NCI-H82 treated with DMSO at 0.1 percent for 48 hours (cell line): ENCODE measurements around the gene CPNE1.
"Not testable (repeated sequence)": the region's sequence is repeated elsewhere in the genome, so short reads cannot be mapped to it uniquely, and the experiment has no call there.

Experiments used
- DNase-seq: peaks from one replicate; lab custom pipeline; 2025; ENCODE audit not compliant: unreplicated experiment; lab: John Stamatoyannopoulos, UW

The CPNE1 gene

DNA sequence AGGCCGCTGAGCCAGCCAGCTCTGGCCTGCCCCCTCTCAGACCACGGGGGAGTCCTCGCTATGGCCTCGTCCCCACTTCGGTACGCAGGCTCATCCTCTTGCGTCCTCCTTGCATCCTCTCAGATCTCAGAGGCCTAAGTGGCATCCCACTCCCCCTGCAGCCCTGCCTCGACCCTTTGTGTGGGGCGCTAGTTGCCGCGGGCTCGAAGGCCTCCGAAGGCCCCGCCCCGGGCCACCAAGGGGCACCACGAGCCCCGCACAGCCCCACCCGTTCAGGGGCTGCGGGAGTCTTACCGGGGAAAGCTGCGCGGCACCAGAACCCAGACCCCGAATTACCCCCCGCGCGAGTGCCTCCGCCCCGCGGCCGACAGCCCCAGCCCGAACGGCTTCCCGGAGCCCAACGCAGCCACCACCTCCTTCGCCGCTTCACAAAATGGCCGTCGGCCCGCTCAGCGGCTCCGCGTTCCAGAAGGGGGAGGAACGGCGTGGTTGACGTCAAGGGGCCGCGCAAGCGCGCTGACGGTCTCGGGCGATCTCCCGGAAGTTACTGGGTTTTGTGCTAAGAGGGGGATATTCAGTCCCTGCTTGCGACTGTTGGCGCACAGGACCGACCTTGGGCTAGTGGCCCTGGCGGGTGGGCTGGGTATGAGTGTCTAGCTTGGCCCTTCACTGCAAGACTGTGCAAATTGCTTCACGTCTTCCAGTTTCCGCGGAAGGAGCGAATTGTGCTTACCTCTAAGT lies at the start of gene CPNE1, which contains the start of gene RBM12:
Gene CPNE1 (minus strand): TSS at position 435 of the 741 bp plus-strand sequence. CDS start 31,977 bp downstream, outside the sequence.
Gene RBM12 (minus strand): TSS at position 435 of the 741 bp plus-strand sequence. CDS start 9,578 bp downstream, outside the sequence.
- peak; percentile 89 for DNase-seq

DNA sequence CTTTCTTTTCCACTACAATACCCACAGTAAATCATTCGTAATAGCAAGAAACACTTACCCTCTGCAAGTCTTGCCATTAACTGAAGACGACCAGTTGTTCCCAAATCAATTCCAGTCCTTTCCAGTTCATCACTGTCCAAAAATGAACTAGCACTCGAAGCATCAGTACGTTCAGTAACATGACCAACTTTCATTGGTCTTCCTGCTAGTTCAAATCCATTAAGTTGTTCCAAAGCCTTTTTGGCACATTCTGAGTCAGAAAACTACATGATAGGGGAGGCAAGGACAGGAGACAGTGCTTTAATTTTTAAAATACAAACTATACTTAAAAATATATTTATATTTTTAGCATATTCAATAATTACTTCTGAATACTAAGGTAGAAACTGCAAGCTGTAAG lies 49.4 kb upstream of the CPNE1 start:
- DNase-seq = no peak

DNA sequence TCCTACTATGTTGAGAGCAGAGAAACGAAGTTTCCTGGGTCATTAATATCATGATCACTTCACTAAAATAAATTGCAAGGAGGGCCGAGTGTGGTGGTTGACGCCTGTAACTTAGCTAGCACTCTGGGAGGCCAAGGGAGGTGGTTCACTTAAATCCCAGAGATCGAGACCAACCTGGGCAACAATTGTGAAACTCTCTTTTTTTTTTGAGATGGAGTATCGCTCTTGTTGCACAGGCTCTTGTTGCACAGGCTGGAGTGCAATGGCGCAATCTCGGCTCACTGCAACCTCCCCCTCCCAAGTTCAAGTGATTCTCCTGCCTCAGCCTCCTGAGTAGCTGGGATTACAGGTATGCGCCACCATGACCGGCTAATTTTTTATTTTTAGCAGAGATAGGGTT lies 48.4 kb upstream of the CPNE1 start:
- not testable (repeated sequence) for DNase-seq

DNA sequence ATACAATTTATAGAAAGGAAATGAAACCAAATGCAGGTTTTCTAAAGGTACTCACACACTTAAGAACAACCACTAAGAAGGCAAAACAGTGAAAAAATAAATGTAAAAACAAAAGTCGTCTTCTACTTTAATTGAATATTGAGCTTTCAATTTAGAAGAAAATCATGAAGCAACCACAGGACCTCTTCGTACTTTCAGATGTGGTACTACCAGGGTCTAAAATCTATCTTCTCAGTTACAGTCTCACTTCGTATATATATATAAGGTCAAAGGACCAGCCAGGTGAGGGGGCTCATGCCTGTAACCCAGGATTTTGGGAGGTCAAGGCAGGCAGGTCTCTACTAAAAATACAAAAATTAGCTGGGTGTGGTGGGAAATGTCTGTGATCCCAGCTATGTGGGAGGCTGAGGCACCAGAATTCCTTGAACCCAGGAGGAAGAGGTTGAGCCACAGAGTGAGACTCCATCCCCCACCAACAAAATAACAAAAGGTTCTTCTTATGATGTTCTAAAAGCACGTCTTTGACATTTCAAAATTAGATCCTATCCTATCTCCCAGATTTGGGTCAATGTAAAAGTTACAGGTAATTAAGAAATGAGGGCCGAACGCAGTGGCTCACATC lies 47.0 kb upstream of the CPNE1 start:
- no peak for DNase-seq

DNA sequence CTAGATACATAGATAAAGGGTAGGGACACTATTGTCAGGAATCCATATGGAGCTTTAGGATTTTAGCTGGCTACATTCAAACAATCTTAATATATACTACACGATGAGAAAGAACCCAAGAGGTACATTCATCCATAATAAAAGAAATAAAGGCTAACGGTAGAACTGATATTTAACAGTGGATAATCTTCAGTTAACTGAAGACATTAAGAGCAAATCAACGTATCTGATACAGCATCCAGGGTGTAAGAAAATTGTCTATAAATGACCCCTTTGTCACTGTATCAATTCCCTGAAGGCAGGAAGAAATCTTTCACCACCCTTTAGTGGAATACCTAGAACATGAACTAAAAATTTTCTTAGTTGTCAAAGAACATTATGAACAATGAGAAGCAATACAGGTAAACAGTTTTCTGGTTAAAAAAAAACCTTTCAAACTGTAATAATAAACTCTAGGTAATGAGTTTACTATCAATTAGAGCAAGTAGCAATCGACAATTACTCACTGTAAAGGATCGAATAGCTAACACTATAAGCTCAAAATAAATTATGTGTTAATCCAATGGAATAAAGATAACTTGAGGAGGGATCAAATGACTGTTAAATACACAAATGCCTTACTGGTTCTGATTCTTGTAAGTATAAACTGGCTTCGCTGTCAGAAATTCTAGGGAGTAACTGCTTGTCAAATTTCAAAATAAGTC lies 46.3 kb upstream of the CPNE1 start:
- no peak for DNase-seq

DNA sequence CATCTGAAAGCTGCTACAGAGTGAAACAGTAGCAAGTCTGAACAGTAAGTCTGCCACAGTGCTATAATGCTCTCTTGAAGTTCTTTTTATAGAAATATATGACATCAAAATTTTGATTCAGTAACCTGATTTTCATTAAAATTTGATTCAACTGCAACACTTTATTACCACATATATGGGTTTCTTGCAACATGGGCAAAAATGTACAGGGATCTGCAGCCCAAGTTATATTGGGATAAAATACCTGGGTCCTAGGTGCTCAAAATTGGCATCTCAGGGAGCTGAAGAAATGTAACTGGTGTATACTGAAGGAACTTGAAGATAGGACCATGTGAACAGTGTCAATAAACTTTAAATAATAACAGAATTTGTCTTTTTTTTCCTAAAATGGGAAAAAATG lies 45.3 kb upstream of the CPNE1 start:
- no peak for DNase-seq

DNA sequence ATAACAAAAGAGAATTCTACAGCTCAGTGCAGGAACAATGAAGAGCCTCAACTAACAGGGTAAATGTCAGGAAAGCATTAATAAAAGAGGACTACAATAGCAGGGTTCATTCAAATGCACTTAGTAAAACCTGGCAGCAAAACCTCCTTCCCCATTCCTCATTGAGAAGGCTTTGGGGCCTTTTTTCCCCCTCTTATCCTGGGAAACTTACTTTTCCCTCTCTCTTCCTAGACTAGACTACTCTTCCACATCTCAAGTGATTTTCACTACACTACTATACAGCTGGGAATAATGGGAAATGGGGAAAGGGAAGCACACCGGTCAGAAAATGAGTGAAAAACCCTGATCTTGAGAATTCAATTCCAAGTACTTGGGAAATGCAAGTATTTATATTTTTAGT lies 44.6 kb upstream of the CPNE1 start:
- DNase-seq = no peak

DNA sequence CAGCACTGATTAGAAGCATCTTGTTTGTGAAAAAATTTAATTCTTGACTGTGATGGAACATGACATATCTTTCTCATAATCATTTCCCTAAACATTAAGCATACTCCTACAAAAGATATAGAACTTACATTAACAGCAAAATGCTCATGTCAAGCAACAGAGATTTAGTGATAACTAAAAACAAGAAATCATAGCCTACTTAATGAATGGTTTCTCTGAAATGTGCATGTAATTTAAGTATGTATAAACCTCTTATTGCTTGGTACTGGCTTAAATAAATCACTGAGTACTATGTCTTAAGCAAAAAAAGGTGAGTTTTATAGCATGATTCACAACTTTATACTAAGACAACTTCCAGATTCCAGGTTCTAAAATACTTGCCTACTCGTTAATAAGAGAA lies 43.8 kb upstream of the CPNE1 start:
- DNase-seq = no peak

DNA sequence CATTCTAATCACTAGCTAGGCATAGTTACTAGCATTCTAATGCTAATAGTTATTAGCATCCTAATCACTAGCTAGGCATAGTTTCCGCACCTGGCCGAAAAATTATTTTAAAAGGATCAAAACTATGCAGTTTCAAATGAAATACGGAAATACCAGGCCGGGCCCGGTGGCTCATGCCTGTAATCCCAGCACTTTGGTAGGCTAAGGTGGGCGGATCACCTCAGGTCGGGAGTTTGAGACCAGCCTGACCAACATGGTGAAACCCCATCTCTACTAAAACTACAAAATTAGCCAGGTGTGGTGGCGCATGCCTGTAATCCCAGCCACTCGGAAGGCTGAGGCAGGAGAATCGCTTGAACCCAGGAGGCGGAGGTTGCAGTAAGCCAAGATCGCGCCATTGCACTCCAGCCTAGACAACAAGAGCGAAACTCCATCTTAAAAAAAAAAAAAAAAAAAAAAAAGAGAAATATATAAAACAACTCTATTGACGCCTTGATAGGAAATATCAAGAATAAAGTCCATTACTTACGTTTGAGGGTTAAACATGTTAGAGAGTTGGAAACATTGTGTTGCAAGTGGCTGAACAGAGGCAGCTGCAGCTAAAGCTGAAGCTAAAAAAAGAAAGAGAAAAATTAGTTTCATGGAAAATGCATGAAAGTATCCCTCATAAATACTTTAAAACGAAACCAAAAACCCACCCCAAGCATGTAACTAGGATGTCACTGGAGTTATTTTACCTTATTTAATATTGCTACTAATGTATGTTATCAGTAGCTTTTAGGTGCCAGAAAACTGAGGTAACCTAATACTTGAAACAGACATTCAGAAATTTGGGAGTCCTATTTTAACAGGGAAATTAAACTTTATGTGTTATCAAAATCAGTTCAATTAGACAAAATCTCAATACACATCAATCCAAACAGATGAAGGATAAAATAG lies 42.2 kb upstream of the CPNE1 start:
- DNase-seq = not testable (repeated sequence)

DNA sequence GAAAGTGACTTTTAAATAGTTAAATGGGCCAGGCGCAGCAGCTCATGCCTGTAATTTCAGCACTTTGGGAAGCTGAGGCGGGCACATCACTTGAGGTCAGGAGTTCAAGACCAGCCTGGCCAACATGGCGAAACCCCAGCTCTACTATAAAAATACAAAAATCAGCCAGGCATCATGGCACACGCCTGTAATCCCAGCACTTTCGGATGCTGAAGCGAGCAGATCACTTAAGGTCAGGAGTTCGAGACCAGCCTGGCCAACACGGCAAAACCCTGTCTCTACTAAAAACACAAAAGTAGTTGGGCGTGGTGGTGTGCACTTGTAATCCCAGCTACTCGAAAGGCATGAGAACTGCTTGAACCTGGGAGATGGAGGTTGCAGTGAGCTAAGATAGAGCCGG lies 41.2 kb upstream of the CPNE1 start:
- DNase-seq = not testable (repeated sequence)

DNA sequence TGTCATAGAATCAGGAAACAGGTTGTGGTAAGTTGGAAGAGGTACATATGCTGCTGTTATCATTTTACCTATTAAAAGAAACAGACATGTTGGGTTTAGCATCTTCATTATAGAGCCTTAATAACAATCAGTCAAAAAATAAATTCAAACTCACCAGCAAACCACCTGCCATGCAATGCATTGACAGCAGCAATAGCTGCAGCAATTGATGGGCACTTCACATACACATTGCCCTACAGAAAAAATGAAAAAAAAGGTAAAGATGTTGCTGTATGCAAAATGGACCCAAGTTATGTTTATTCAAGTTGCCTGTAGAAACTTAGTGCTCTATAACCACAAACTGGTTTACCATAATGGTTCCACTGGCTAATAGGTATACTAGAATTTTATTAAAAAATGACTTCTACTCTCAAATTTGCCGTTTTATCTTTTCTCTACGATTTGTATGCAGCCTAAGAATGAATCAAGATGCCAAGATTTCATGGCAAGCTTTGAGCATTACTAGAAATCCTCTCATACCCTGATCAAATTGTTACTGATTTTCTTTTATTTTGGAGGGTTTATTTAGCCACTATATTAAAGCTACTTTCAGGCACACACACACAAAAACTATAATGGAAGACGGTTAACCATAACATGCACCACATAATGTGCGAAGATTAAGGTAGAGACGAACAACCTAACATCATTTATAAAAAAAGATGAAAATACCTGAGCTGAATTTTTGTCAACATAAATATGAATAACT lies 40.0 kb upstream of the CPNE1 start:
- DNase-seq = no peak

DNA sequence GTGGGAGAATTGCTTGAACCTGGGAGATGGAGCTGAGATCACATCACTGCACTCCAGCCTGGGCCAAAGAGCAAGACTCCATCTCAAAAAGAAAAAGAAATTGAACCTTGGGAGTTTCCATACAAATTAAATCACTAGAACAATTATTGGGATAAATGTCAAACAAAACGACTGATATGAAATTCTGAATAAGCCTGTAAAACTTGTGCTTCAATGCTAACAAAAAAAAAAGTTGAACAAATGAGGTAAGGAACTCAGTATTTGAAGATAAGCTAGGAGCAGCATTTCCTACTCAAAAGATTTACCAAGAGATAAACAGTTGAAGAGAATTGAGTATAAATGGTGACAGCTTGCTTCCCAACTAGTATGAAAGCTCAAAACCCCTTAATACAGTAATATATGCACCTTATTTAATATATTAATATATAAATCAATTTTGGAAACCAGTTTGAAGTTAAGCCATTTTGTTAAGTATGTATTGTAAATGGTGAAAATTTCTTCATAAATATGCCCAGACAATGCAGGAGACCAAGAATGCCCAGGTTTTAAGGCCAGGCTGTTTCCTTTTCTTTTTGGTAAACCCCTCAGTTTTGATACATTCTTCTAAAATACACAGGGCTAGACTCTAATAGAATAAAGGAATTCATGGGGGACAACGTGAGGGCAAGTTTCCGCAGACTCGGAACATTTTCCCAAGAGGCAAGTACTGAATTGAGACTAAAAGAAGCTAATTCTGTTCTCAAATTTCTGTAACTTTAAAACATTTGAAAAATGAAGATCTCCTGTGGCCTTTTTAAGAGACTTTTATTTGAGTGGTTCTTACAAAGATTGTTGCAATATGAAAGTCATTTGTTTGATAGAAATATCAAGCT lies 38.4 kb upstream of the CPNE1 start:
- no peak for DNase-seq

DNA sequence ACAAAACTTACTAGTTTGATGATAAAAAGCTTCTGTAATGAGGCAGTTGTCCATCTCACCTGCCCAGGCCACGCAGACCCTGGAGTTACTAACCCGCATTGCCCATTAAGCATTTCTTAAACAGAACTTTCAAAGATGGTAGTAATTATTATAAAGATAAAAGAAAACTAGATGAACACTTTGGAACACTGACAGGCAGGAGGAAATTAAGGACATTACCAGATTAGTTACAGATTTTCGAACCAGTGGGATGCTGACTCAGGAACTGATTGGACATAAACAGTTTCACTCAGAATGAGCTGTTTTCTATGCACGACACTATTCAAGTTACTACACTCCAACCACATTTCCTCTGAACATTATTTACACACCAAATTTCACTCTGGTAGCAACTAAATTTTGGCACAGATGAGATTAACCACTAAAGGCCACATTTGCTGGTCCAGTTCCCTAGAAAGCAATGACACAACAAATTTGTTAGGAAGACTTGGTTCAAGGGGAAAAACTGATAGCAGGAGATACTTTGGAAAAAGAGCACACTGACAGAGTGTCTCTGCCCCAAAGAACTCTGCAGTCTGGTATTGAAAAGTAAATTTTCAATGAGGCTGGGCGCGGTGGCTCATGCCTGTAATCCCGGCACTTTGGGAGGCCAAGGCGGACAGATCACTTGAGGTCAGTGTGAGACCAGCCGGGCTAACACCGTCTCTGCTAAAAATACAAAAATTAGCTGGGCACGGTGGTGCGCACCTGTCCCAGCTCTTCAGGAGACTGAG lies 37.5 kb upstream of the CPNE1 start:
- DNase-seq = no peak

DNA sequence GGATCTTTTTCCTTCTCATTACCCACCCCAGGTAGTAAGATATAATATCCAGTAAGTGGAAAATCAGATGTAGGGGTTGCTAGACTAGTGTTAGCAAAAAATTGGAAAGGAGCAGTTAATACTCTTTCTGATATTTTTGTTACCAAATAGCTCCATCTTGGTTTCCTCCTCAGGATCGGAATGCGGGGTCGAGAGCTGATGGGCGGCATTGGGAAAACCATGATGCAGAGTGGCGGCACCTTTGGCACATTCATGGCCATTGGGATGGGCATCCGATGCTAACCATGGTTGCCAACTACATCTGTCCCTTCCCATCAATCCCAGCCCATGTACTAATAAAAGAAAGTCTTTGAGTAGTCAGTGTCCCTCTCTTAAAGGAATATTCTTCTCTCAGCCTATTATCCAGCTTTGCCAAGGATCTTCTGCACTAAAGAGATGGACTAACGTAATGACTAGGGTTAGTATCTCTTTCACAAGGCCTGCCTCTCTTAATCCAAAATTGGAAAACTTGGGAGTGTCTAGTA lies 36.0 kb upstream of the CPNE1 start:
- no peak for DNase-seq

DNA sequence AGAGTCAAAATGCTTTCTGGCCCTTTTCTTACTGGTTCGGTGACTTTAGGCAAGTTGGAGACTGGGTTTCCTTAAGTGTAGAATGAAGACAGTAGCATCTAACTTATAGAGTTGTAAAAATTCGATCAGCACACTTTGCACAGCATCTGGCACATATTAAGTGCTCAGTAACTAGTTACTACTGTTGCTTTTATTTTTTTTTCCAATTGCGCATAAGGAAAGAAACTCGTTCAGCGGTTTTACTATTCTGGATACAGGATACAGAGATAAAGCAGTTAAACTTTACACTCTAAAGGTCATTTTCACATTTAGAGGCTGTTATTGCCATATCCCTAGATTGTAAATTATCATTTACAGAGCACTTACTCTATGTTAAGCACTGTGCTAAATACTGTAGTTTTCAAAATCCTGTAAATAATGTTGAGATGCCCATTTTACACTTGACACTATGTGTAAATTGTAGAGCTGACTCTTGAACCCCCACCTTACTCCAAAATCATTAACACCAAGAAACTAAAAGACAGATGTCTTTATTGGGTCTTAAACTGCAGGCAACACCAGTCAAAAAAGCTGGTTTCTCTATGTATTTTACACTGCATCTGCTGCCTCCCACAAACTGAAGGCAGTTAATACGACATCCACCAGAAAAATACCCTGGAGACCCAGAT lies 35.4 kb upstream of the CPNE1 start:
- no peak for DNase-seq

DNA sequence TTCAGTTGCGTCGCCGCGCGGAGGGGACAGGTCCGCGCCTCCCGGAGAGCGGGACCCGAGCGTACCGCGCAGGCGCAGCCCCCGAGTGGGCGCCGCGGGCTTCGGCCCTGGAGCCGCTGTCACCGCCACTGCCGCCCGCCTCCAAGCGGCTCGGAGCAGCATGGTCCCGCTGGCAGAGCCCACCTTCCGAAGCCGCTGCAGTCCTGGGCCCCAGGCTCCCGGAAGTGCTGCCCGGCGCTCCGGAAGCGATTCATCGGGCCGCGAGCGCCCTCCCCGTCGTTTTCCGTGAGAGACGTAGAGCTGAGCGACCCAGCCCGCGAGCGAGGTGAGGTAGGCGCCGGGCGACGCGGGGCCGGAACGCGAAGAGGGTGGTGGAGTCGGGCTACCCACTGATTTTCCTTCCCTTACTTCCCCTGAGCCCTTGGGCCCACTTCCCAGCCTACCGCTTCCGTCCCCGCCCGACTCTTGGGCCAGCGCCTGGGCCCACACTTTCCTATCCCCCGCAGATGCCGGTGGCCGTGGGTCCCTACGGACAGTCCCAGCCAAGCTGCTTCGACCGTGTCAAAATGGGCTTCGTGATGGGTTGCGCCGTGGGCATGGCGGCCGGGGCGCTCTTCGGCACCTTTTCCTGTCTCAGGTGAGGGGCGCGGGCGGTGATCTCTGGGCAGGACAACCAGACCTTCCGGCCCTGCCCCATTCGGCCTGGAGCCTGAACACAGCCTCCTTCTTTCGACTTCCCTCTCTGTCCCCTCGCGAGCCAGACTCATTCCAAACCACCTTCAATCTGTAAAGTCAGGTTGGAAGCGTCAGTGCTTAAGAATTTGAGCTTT lies 34.6 kb upstream of the CPNE1 start, which contains the start of the genes NFS1 and ROMO1:
Gene NFS1 (minus strand): TSS at position 226 of the 830 bp plus-strand sequence. CDS start 64 bp downstream, at position 162.
Gene ROMO1 (plus strand): TSS at position 279 of the 830 bp plus-strand sequence. CDS start 228 bp downstream, at position 507.
- DNase-seq = peak; percentile 65
